Tibial artery (tissue), 4 donors: Measurements from ENCODE around the gene RETREG1.

Experiments
- DNase-seq, 2 donors: peaks; one replicate each; pipeline ENCODE4 v3.0.0-alpha.2; 2019
- H3K27ac ChIP-seq, 2 donors: fragments of 200-600 bp; sonication (generic) in 1 of 2; 1 replicate in 1 of 2; 2 replicates in 1 of 2; pipeline ENCODE4 v1.5.1; 2018 to 2019; ENCODE audit warnings: mild to moderate bottlenecking in 1 of 2
- H3K27me3 ChIP-seq, 2 donors: fragments of 200-600 bp; sonication (generic) in 1 of 2; one replicate each; pipeline versions ENCODE4 v1.5.1 to v1.6.0; 2016 to 2019
- H3K36me3 ChIP-seq, 3 donors: fragments of 200-600 bp; sonication (generic) in 2 of 3; one replicate each; pipeline ENCODE4 v1.5.1; 2016 to 2019; ENCODE audit warnings: mild to moderate bottlenecking in 2 of 3
- H3K4me1 ChIP-seq, 4 donors: fragments of 200-600 bp; sonication (generic) in 2 of 4; 1 replicate in 3 of 4; 2 replicates in 1 of 4; pipeline ENCODE4 v1.5.1; 2016 to 2019
- H3K4me3 ChIP-seq, 2 donors: fragments of 200-600 bp; sonication (generic) in 1 of 2; 1 replicate in 1 of 2; 2 replicates in 1 of 2; pipeline ENCODE4 v1.5.1; 2018 to 2019; ENCODE audit warnings: mild to moderate bottlenecking in 2 of 2
- H3K9me3 ChIP-seq, 3 donors: fragments of 200-600 bp; sonication (generic) in 1 of 3; one replicate each; pipeline ENCODE4 v1.5.1; 2016 to 2019
- intact Hi-C: fragments of 100-400 bp; cut with DNase I; formaldehyde crosslinking; loops from one replicate; pipeline ENCODE4 v1.15.0; 2023; ENCODE audit warnings: low total_unique reads
- TF ChIP-seq, protein P1 (sequence below), 2 experiments: fragments of 200-600 bp in 1 of 2; fragments of 450-650 bp in 1 of 2; IDR thresholded peaks; one replicate each; pipeline ENCODE4 v1.5.1; 2017 to 2019; ENCODE audit warnings: antibody characterized with exemption in 2 of 2, mild to moderate bottlenecking in 1 of 2, moderate library complexity in 1 of 2

Gene RETREG1

DNA sequence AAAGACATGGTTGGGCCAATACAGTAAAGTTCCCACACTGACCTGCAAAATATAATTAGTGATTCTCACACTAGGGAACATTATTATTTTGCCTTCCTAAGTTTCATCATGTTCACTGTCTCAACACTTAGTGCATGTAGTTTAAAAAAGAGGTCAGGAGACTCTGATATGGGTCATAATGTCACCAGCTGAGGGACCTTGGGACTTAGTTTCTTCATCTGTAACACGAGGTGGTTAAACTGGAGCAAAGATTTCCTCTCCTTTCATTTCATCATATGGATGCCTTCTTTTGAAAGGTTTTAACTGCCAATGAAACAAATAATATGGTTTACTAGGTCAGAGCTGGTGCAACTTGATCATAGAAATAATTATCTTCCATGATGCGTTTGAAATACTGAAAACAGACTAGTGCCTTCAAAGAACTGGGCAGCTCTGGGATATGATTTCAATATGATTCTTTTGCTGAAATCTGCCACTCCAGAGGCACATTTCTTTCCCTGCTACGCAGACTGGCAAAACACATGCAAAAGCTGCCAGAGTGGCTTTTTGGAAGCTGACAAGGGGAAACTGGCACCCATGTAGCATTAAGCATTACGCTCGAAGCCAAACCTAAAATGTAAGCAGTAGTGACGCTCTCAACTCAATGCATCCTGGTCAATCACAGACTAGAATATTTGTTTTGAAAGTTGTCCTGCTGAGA lies 20.8 kb downstream of the RETREG1 start:
- Histone ChIP-seq H3K27ac (no peak overlapping the region), H3K4me3 (no peak overlapping the region), H3K36me3 (no peaks in the 10 kb centered on the region), H3K4me1 (no peaks in the 10 kb centered on the region), H3K9me3 (no peaks in the 10 kb centered on the region), H3K27me3 (no peaks in the 10 kb centered on the region)
- TF ChIP-seq, protein P1, sequence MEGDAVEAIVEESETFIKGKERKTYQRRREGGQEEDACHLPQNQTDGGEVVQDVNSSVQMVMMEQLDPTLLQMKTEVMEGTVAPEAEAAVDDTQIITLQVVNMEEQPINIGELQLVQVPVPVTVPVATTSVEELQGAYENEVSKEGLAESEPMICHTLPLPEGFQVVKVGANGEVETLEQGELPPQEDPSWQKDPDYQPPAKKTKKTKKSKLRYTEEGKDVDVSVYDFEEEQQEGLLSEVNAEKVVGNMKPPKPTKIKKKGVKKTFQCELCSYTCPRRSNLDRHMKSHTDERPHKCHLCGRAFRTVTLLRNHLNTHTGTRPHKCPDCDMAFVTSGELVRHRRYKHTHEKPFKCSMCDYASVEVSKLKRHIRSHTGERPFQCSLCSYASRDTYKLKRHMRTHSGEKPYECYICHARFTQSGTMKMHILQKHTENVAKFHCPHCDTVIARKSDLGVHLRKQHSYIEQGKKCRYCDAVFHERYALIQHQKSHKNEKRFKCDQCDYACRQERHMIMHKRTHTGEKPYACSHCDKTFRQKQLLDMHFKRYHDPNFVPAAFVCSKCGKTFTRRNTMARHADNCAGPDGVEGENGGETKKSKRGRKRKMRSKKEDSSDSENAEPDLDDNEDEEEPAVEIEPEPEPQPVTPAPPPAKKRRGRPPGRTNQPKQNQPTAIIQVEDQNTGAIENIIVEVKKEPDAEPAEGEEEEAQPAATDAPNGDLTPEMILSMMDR (IDR thresholded peaks at IDR 0.05): no peak
- intact Hi-C loops: no loop called here
- DNase-seq: no peak

DNA sequence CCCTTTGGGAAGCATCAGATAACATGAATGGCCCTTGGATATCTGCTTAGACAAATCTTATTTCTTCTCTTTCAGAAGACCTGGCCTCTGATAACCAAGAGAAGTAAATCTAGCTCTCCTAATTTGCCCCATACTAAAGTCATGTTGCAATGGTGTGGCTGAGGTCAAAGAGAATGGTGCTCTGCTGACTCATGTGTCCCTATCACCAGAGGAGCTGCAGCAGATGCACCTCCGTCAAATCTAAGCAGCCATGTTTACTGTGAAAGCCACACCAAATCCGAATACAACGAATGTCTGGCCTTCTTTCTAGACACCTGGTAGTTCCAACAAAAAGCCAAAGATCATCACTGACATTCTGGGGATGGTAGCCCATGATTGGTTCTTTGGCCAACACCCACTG lies 23.2 kb downstream of the RETREG1 start:
- no peaks in the 10 kb centered on the region for H3K4me1 ChIP-seq
- no peaks in the 10 kb centered on the region for H3K9me3 ChIP-seq

GRCh38 chr5:16593013-16593412 lies 23.8 kb downstream of the RETREG1 start:
- Histone ChIP-seq H3K27ac (no peak overlapping the region), H3K4me3 (no peak overlapping the region), H3K4me1 (no peaks in the 10 kb centered on the region), H3K9me3 (no peaks in the 10 kb centered on the region), H3K36me3 (no peaks in the 10 kb centered on the region), H3K27me3 (no peaks in the 10 kb centered on the region)
- intact Hi-C loops: no loop called here
- TF ChIP-seq, protein P1 (IDR thresholded peaks at IDR 0.05): no peak
- no peak for DNase-seq

More for the DNA sequence above, 23.2 kb downstream of the RETREG1 start:
- no peaks in the 10 kb centered on the region for H3K36me3 ChIP-seq
- H3K27me3 ChIP-seq: no peaks in the 10 kb centered on the region
- intact Hi-C loops: no loop called here
- TF ChIP-seq, protein P1 (IDR thresholded peaks at IDR 0.05): no peak
- DNase-seq: no peak
- H3K27ac ChIP-seq: no peak overlapping the region
- no peak overlapping the region for H3K4me3 ChIP-seq

DNA sequence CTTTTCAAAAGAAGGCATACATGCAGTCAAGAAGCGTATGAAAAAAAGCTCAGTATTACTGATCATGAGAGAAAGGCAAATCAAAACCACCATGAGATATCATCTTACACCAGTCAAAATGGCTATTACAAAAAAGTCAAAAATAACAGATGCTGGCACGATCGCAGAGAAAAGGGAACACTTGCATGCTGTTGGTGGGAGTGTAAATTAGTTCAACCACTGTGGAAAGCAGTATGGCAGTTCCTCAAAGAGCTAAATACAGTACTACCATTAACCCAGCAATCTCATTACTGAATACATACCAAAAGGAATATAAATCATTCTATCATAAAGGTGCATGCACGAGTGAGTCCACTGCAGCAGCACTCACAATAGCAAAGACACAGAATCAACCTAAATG lies 24.5 kb downstream of the RETREG1 start:
- Histone ChIP-seq H3K9me3 (no peaks in the 10 kb centered on the region), H3K27me3 (no peaks in the 10 kb centered on the region), H3K36me3 (no peaks in the 10 kb centered on the region), H3K4me1 (no peaks in the 10 kb centered on the region), H3K4me3 (no peak overlapping the region), H3K27ac (no peak overlapping the region)
- TF ChIP-seq, protein P1 (IDR thresholded peaks at IDR 0.05): no peak
- intact Hi-C loops: no loop called here
- DNase-seq: no peak

GRCh38 chr5:16590685-16591084 lies 26.1 kb downstream of the RETREG1 start:
- H3K27me3 ChIP-seq: no peaks in the 10 kb centered on the region
- DNase-seq: no peak
- TF ChIP-seq, protein P1 (IDR thresholded peaks at IDR 0.05): no peak
- H3K9me3 ChIP-seq: no peaks in the 10 kb centered on the region
- H3K4me3 ChIP-seq: no peak overlapping the region
- no peaks in the 10 kb centered on the region for H3K4me1 ChIP-seq
- intact Hi-C loops: no loop called here
- H3K27ac ChIP-seq: no peak overlapping the region
- no peaks in the 10 kb centered on the region for H3K36me3 ChIP-seq

GRCh38 chr5:16589658-16590057 lies 27.1 kb downstream of the RETREG1 start:
- H3K4me1 ChIP-seq: no peaks in the 10 kb centered on the region
- no peaks in the 10 kb centered on the region for H3K27me3 ChIP-seq
- intact Hi-C loops: no loop called here
- no peaks in the 10 kb centered on the region for H3K36me3 ChIP-seq
- H3K27ac ChIP-seq: no peak overlapping the region
- no peak for DNase-seq
- no peak overlapping the region for H3K4me3 ChIP-seq
- no peaks in the 10 kb centered on the region for H3K9me3 ChIP-seq
- TF ChIP-seq, protein P1 (IDR thresholded peaks at IDR 0.05): no peak
